ENCODE data around the gene CERK. TPM values are rescaled to one million over a fixed set of nuclear protein-coding genes. Genes with fewer than 3 reads are reported as not detected.

CERK gene
- total RNA-seq, 1 donor from 2014 or later, result 145 TPM

DNA sequence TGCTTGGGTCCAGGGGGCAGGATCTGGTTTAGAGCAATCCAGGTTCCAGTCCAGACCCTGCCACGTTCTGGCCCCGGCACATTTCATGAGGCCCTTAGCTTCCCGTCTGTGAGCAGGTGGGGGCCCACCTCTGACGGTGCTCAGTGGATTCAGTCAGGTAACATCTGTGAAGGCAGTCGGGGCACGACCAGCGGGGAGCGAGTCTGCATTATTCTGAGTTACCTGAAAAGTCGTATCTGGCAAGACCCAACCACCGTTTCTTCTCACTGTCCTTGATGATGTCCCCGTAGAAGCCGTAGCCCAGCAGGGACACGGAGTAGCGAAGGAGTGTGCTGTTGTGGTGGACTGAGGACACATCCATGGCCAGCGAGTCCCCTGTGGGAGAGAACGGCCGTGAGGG, 39.0 kb downstream of the CERK start:
- no peak for DNase-seq
- no peak overlapping the region for H3K4me3 Mint-ChIP-seq (ENCODE audit: unreplicated experiment)
- TF ChIP-seq, protein P1, sequence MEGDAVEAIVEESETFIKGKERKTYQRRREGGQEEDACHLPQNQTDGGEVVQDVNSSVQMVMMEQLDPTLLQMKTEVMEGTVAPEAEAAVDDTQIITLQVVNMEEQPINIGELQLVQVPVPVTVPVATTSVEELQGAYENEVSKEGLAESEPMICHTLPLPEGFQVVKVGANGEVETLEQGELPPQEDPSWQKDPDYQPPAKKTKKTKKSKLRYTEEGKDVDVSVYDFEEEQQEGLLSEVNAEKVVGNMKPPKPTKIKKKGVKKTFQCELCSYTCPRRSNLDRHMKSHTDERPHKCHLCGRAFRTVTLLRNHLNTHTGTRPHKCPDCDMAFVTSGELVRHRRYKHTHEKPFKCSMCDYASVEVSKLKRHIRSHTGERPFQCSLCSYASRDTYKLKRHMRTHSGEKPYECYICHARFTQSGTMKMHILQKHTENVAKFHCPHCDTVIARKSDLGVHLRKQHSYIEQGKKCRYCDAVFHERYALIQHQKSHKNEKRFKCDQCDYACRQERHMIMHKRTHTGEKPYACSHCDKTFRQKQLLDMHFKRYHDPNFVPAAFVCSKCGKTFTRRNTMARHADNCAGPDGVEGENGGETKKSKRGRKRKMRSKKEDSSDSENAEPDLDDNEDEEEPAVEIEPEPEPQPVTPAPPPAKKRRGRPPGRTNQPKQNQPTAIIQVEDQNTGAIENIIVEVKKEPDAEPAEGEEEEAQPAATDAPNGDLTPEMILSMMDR (IDR thresholded peaks at IDR 0.05; ENCODE audit: partially characterized antibody, unreplicated experiment), result no peak
- no peak overlapping the region for H3K27ac Mint-ChIP-seq (ENCODE audit: unreplicated experiment)
- H3K4me1 Mint-ChIP-seq (ENCODE audit: low read depth, unreplicated experiment), result peaks cover 18% of the 10 kb centered on the region
- peaks cover 12% of the 10 kb centered on the region for H3K9me3 Mint-ChIP-seq (ENCODE audit: unreplicated experiment)
- H3K27me3 Mint-ChIP-seq (ENCODE audit: unreplicated experiment), result peaks cover 7% of the 10 kb centered on the region
- H3K36me3 Mint-ChIP-seq (ENCODE audit: unreplicated experiment), result no peaks in the 10 kb centered on the region

DNA sequence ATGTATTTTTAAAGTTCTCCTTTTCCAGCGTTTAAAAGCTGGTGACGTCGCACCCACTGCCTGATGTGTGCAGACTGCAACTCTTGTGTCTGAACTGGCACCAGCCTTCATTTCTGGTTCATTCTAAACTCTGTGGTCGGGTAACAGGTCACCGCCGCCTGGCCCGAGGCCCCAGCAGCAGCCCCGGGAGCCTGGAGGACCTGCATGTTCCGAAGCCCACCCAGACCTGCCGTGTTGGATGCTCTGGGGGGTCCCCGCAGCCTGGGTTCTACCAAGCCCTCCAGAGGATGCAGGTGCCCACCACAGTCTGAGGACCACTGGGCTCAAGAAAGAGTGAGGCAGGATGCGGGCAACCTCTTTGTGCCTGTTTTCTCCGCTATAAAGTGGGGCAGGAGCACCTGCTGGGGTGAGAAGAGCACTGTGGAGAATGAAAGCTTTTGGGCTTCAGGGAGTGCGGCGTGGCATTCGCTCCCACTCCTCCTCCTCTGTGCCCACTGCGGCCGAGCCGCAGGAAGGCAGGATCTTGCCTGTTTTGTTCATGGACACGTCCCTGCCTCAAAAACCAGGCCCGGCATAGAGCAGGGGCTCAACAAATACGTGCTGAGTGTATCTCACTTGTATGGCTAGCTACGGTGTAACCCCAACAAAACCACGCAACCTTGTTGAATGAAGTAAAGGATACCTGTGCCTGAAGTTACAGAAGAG, 40.1 kb downstream of the CERK start:
- Mint-ChIP-seq H3K9me3 (ENCODE audit: unreplicated experiment) (peaks cover 9% of the 10 kb centered on the region), H3K4me3 (ENCODE audit: unreplicated experiment) (no peak overlapping the region), H3K27ac (ENCODE audit: unreplicated experiment) (no peak overlapping the region), H3K4me1 (ENCODE audit: low read depth, unreplicated experiment) (peaks cover 14% of the 10 kb centered on the region), H3K27me3 (ENCODE audit: unreplicated experiment) (peaks cover 6% of the 10 kb centered on the region), H3K36me3 (ENCODE audit: unreplicated experiment) (no peaks in the 10 kb centered on the region)
- no peak for DNase-seq
- TF ChIP-seq, protein P1 (IDR thresholded peaks at IDR 0.05; ENCODE audit: partially characterized antibody, unreplicated experiment), result no peak

DNA sequence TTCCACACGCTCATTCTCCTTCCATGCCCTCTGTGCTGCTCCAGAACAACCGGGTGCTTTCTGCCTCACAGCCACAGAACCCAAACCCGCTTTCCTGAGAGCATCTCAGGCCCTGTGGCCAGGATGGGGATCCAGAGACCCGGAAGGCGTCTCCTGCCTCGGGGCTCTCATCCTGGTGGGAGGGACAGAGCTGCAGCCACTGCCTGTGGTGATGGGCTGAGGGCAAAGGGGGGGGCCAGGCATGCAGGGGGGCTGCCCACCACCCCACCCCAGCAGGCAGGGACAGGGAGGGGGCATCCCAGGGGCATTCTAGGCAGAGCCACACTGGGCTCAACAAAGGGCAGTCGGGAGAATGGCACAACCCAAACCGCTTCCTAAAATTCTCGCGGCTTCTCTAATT, 41.4 kb downstream of the CERK start:
- peaks cover 9% of the 10 kb centered on the region for H3K9me3 Mint-ChIP-seq (ENCODE audit: unreplicated experiment)
- H3K27ac Mint-ChIP-seq (ENCODE audit: unreplicated experiment), result peak overlapping the region; percentile 87
- H3K4me3 Mint-ChIP-seq (ENCODE audit: unreplicated experiment), result no peak overlapping the region
- peaks cover 6% of the 10 kb centered on the region for H3K27me3 Mint-ChIP-seq (ENCODE audit: unreplicated experiment)
- no peak for DNase-seq
- TF ChIP-seq, protein P1 (IDR thresholded peaks at IDR 0.05; ENCODE audit: partially characterized antibody, unreplicated experiment), result no peak
- H3K4me1 Mint-ChIP-seq (ENCODE audit: low read depth, unreplicated experiment), result peaks cover 11% of the 10 kb centered on the region
- H3K36me3 Mint-ChIP-seq (ENCODE audit: unreplicated experiment), result peaks cover under 1% of the 10 kb centered on the region

DNA sequence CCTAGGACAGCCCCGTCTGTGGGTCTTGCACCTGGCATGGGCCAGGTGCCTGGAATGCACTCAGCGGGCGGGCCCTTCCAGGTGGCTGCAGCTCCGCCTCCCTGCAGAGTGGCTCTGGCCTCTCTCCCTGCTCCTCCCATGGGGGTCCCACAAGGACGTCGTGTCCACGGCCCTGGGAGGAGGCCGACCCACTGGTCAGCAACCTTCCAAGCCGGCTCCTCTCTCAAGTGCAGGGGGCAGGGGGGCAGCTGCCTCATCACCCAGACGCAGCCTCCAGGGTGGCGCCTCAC, 41.9 kb downstream of the CERK start:
- Mint-ChIP-seq H3K27ac (ENCODE audit: unreplicated experiment) (peak overlapping the region; percentile 87), H3K4me1 (ENCODE audit: low read depth, unreplicated experiment) (peaks cover 11% of the 10 kb centered on the region), H3K4me3 (ENCODE audit: unreplicated experiment) (no peak overlapping the region), H3K27me3 (ENCODE audit: unreplicated experiment) (peaks cover 6% of the 10 kb centered on the region), H3K36me3 (ENCODE audit: unreplicated experiment) (peaks cover 5% of the 10 kb centered on the region), H3K9me3 (ENCODE audit: unreplicated experiment) (peaks cover 9% of the 10 kb centered on the region)
- TF ChIP-seq, protein P1 (IDR thresholded peaks at IDR 0.05; ENCODE audit: partially characterized antibody, unreplicated experiment), result no peak
- no peak for DNase-seq

DNA sequence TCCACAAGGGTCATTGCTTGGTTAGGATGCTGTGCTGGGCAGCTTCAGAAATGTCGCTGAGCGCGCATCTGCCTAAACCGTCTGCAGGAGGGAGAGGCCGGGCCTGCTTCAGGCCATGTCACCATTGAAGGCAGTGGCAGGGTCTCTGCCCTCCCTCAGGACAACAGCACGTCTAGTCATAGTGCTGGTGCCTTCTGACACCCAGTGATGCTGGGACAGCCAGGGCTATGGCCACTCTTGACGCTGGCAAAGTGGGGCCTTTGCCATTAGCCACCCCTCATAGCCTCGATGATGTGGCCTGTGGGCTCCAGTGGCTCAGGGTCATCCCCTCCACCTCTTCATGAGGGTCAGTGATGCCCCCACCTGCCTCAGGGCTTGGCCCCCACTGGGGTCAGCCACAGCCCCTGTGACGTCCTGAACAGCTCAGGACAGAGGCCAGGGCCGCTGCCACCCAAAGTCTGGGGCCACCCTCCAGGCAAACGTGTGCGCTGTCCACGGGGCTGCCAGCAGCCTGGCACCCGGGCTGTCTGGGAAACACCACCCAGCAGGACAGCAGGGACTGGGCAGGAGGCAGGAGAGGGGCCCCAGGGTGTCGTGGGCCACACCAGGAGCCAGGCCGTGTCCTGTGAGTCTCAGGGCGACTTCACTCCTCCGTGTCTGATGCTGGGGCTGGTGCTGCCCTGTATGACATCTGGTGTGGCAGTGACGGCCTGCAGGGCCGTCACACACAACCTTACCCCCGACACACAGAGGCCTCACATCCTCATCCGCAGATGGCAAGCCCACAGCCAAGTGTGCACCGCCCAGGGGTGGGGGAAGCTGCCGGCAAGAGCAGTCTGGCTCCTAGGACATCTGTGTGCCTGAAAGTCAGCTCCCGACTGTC, 42.5 kb downstream of the CERK start:
- H3K36me3 Mint-ChIP-seq (ENCODE audit: unreplicated experiment), result peaks cover 5% of the 10 kb centered on the region
- TF ChIP-seq, protein P1 (IDR thresholded peaks at IDR 0.05; ENCODE audit: partially characterized antibody, unreplicated experiment), result no peak
- no peak overlapping the region for H3K27ac Mint-ChIP-seq (ENCODE audit: unreplicated experiment)
- H3K4me1 Mint-ChIP-seq (ENCODE audit: low read depth, unreplicated experiment), result peaks cover 11% of the 10 kb centered on the region
- H3K27me3 Mint-ChIP-seq (ENCODE audit: unreplicated experiment), result peaks cover 6% of the 10 kb centered on the region
- H3K9me3 Mint-ChIP-seq (ENCODE audit: unreplicated experiment), result peaks cover 9% of the 10 kb centered on the region
- H3K4me3 Mint-ChIP-seq (ENCODE audit: unreplicated experiment), result no peak overlapping the region
- no peak for DNase-seq

All from glutamatergic neuron (in vitro differentiated cells).